Stimulated activated CD4-positive, alpha-beta T cell treated with anti-CD3 and anti-CD28 coated beads, TNF-alpha, amount 100 ng/mL, for 1 hour (primary cell): ENCODE measurements around the gene ATAD3B.
"Not testable (repeated sequence)": the region's sequence is repeated elsewhere in the genome, so short reads cannot be mapped to it uniquely, and the experiment has no call there.

ENCODE experiments used
- DNase-seq, 3 donors: peaks; one replicate each; pipeline ENCODE4 v3.0.0-alpha.2; 2020; ENCODE audit warnings: low read depth in 3 of 3, low spot score in 1 of 3

ATAD3B gene

DNA sequence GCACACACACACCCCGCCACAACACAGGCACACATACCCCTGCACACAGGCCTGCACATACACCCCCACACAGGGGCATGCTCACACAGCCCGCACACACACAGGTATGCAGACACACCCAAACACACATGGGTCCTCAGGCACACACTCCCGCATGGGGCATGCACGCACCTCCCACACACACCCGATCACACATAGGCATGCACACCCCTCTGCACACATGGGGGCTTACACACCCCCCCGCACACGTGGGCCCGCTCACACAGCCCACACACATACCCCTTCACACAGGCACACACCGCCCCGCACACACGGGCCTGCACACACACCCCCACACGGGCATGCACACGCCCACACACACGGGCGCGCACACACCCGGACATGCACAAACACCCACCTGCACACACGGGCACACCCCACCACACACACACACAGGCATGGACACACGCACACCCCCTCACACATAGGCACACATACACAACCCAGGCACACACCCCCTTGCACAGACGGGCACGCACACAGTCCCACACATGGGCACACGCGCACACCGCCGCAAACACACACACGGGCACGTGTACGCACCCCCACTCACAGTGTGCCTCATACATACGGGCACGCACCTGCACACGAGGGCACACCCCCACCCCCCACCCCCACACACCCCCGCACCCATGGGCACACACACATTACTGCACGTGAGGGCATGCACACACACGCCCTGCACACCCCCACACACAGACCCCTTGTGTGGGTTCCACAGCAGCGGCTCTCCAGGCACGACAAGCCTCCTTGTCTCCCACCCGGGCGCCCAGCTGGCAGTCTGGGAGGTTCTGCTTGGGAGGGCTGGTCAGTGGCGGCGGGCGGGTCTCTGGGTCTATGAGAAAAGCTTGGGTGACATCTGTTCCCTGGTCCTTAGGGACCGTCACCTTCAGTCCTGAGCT is 8.3 kb downstream of the ATAD3B start:
- no peak for DNase-seq

DNA sequence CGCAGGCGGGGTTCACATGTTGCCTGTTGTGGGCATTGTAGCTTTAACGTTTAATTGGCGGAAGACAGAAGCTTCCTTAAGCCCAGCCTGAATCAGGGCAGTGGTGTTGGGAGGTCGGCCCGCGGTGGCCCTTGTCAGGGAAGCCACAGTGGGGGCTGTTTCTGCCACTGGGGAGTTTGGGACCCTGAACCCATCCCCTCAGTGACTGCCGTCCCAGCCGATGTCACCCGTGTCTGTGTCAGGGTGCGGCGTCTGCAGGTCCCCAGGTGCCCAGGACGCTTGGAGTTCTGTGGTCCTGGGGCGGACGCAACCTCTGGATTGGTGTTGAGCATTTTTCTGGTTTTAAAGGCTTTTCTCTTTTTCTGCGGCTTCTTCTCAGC is 8.9 kb downstream of the ATAD3B start:
- not testable (repeated sequence) for DNase-seq

DNA sequence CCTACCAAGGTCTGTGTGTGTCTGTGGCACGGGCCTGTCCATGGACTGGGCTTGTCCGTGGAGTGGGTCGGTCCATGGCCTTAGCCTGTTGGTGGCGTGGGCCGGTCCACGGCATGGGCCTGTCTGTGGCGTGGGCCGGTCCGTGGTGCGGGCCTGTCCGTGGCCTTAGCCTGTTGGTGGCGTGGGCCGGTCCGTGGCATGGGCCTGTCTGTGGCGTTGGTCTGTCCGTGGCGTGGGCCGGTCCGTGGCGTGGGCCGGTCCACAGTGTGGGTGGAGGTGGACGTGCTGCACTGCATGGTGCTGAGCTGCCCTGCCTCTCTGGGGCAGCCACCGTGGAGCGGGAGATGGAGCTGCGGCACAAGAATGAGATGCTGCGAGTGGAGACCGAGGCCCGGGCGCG is 10.2 kb downstream of the ATAD3B start:
- DNase-seq, result not testable (repeated sequence)

DNA sequence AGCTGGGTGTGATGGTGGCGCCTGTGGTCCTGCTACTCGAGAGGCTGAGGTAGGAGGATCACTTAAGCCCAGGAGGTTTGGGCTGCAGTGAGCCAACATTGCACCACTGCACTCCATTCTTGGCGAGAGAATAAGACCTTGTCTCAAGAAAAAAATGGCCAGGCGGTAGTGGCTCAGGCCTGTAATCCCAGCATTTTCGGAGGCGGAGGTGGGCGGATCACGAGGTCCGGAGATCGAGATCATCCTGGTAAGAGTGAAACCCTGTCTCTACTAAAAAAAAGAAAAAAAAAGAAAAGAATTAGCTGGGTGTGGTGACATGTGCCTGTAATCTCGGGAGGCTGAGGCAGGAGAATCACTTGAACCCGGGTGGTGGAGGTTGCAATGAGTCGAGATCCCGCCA is 11.3 kb downstream of the ATAD3B start:
- no peak for DNase-seq

DNA sequence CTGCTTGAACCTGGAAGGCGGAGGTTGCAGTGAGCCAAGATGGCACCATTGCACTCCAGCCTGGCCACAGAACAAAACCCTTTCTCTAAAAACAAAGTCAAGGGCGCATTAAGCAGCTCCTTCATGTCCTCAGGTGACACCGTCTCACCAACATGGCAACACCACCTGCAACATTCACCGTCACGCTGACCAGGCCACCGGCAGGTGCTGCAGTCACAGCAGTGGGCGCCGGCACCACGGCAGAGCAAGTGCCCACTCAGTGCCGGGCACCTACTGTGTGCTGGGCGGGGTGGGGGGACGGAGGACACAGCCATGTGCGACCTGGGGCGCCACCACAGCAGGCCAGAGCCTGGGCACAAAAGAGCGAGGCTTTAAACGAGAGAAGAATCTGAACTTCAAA is 12.1 kb downstream of the ATAD3B start:
- no peak for DNase-seq

DNA sequence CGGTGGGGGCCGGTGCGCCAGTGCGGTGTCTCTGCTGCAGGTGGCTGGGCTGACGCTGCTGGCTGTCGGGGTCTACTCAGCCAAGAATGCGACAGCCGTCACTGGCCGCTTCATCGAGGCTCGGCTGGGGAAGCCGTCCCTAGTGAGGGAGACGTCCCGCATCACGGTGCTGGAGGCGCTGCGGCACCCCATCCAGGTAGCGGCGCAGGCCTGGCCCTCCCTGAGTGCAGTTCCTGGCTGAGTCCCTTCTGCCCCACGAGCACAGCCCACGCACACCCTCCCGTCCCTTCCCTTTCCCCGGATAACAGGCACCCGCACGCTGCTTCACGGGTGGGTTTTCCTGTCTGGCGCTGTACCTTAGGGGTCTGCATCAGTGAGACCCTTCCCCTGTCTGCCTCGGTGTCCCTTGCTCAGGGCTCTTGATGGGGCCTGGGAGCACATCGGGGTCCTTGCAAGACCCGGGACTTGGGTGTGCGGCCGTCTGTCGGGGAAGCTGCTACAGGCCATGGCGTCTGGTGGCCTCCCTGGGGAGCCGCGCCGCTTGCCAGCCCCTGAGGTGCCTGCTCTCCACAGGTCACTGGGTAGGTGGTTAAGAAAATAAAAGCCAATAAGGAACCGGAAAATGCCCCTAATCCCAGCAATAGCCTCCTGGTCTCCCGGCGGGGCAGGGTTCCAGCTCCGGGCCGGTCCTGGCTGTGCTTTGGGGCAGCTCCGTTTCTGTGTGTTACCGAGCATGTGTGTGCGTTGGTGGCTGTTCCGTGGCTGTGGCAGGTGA is 13.6 kb downstream of the ATAD3B start:
- DNase-seq, result not testable (repeated sequence)

DNA sequence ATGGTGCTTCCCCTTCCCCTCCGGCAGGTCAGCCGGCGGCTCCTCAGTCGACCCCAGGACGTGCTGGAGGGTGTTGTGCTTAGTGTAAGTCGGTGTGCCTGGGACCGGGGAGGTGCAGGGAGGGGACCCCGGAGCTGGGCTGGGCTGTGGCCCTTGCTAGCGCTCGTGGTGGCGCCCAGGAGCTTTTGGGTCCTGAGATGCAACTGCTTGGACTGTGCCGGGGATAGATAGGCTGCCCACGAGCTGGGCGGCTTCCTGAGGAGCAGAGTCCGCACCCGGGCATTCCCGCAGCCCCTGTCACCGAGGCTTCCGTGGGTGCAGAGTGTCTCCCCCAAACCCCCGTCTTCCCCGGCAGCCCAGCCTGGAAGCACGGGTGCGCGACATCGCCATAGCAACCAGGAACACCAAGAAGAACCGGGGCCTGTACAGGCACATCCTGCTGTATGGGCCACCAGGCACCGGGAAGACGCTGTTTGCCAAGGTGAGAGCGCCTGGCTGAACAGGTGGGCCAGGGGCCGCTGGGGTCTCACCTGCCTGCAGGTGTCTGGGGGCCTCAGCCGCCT is 14.3 kb downstream of the ATAD3B start:
- not testable (repeated sequence) for DNase-seq

DNA sequence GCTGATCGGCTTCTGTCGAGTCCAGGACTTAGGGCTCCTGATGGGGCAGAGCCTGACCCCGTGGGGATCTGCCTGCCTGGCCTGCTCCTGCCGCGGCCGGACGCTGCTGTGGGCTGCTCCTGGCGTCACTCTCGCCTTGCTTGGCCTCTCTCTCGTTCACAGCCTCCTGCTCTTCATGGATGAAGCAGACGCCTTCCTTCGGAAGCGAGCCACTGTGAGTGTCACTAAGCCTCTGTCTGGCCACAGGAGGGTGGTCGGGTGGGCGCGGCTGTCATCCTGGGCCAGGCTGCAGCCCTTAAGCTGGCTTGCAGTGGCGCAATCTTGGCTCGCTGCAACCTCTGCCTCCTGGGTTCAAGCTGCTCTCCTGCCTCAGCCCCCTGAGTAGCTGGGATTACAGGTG is 16.1 kb downstream of the ATAD3B start:
- DNase-seq, result no peak

DNA sequence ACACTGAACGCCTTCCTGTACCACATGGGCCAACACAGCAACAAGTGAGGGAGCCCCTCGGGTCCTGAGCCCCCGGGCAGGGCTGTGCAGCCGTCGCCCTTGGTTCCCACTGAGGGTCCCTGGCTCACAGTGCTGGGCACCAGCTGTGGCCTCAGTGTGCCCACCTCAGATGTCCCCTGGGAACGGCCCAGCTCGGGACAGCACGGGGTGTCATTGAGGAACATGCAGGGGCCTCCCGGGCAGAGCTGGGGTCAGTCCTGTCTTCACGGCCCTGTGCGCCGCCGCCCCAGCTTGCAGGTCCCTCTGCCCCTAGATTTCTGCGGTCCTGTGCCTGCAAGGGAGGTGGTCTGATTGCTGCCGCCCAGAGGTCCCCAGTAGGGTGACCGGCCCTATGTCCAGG is 17.7 kb downstream of the ATAD3B start:
- no peak for DNase-seq

DNA sequence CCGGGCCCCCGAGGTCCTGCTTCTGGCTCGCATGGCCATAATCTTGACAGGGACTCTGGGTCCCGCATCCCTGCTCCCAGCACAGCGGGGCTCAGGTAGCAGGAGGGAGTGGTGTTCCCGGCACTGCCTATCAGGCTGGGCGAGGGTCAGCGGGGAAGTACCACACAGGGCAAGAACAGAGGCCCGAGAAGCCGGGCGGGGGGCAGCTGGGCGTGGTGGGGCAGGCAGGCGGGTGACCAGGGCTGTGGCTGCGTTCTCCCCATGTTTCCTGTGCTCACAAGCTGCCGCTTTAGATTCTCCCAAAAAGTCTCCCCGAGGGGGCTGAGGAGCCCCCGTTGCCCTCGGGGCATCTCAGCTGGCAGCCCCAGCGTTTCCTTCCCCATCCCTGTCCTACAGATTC is 18.3 kb downstream of the ATAD3B start:
- no peak for DNase-seq

DNA sequence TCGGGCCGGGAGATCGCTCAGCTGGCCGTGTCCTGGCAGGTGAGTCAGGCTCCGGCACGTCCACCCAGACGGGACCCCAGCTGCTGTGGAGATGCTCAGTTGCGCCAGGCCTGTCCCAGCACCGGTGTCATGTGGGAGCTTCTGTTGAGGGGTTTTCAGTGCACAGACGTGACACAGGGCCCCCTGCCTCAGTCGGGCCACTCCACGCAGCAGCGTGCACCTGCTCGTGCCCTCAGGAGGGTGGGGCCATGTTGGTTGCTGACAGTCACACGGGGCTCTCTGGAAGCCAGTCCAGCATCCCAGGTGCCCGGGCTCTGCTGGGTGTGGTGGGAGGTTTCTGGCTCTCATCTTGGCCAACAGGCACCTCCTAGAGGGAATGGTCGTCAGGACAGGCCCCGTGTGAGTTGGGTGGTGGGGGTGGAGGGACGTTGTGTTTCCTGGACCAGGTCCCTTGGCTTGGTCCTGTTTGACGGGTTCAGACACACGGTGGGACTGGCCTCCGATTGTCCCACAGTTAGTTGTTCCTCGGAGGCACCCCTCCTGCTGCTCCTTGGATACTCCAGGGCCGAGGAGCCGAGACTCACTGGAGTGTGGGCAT is 19.2 kb downstream of the ATAD3B start:
- no peak for DNase-seq

DNA sequence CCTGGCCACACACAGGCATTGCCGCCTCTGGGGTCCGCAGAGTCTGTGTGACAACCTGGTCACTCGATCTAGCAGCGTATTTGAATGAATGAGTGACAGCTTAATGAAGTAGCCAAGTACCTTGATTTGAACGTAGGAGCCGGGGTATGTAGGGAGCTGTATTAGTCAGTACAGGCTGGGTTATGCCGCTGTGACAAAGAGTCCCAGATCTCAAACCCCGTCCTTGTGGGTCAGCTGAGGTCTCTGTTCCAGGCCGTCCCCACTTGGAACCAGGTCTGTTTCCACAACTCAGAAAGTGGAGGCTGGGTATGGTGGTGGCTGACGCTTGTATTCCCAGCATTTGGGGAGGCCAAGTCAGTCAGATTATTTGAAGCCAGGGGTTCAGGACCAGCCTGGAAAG is 20.0 kb downstream of the ATAD3B start:
- no peak for DNase-seq

DNA sequence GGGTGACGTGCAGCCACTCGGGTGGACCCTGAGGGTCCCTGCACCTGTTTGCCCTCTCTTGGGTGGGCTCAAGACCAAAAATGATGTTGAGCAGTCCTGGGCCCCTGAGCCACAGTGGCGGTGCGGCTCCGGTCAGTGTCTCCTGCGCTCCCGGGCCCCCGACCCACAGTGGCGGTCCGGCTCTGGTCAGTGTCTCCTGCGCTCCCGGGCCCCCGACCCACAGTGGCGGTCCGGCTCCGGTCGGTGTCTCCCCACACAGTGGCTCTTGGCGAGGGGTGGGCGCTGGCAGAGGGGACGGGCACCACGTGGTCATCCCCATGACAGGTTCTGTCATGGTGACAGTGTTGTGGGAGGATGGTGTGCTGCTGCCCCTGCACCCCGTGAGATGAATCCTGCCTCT is 22.7 kb downstream of the ATAD3B start:
- DNase-seq, result not testable (repeated sequence)

DNA sequence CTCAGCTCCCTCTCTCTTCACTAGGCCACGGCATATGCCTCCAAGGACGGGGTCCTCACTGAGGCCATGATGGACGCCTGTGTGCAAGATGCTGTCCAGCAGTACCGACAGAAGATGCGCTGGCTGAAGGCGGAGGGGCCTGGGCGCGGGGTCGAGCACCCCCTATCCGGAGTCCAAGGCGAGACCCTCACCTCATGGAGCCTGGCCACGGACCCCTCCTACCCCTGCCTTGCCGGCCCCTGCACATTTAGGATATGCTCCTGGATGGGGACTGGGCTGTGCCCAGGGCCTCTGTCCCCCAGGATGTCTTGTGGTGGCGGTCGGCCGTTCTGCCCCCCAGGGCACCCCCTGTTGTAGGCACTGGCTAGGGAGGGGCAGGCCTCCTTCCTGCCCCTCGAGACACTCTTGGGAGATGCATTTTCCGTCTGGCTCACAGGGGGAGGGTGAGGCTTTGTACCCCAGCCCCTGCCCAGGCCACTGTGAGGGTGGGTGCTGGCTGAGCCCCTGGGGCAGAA is 24.0 kb downstream of the ATAD3B start:
- DNase-seq, result not testable (repeated sequence)

DNA sequence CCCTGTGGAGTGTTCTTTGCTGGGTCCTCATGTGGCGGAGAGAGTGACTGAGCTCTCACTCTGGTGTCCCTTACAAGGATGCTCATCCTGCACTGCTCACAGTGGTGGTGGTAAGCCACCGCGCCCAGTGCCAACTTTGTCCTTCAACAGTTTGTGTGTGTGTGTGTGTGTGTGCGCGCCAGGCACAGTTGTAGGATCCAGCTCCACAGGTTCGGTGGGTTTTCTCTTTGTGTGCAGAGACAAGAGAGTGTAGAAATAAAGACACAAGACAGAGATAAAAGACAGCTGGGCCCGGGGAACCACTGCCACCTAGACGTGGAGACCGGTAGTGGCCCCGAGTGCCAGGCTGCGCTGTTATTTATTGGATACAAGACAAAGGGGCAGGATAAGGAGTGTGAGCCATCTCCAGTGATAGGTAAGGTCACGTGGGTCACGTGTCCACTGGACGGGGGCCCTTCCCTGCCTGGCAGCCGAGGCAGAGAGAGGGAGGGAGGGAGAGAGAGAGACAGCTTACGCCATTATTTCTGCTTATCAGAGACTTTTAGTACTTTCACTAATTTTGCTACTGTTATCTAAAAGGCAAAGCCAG is 33.3 kb downstream of the ATAD3B start:
- peak; percentile 36 to 55 (median 40) for DNase-seq

DNA sequence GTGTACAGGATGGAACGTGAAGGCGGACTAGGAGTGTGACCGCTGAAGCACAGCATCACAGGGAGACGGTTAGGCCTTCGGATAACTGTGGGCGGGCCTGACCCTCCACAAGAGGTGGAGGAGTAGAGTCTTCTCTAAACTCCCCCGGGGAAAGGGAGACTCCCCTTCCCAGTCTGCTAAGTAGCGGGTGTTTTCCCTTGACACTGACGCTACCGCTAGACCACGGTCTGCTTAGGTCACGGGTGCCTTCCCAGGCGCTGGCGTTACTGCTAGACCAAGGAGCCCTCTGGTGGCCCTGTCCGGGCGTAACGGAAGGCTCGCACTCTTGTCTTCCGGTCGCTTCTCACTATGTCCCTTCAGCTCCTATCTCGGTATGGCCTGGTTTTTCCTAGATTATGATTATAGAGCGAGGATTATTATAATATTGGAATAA is 33.8 kb downstream of the ATAD3B start:
- not testable (repeated sequence) for DNase-seq

DNA sequence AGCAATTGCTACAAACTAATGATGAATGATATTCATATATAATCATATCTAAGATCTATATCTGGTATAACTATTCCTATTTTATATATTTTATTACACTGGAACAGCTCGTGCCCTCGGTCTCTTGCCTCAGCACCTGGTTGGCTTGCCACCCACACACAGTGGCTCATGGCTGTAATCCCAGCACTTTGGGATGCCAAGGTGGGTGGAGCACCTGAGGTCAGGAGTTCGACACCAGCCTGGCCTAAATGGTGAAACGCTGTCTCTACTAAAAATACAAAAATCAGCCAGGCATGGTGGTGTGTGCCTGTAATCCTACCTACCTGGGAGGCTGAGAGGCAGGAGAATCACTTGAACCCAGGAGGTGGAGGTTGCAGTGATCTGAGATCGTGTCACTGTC is 34.2 kb downstream of the ATAD3B start:
- not testable (repeated sequence) for DNase-seq

DNA sequence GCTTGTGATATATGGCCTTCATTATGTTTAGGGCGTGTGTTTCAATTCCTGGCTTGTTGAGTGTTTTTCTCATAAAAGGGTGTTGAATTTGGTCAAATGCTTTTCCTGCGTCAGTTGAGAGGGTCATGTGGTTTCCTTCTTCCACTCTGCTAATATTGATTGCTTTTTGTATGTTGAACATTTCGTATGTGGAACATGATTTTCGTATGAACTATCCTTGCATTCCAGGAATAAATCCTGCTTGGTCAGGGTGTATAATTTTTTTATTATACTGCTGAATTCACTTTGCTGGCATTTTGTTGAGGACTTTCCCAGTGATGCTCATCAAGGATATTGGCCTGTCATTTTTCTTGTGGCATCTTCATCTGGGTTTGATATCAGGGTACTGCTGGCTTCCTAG is 35.7 kb downstream of the ATAD3B start:
- no peak for DNase-seq

DNA sequence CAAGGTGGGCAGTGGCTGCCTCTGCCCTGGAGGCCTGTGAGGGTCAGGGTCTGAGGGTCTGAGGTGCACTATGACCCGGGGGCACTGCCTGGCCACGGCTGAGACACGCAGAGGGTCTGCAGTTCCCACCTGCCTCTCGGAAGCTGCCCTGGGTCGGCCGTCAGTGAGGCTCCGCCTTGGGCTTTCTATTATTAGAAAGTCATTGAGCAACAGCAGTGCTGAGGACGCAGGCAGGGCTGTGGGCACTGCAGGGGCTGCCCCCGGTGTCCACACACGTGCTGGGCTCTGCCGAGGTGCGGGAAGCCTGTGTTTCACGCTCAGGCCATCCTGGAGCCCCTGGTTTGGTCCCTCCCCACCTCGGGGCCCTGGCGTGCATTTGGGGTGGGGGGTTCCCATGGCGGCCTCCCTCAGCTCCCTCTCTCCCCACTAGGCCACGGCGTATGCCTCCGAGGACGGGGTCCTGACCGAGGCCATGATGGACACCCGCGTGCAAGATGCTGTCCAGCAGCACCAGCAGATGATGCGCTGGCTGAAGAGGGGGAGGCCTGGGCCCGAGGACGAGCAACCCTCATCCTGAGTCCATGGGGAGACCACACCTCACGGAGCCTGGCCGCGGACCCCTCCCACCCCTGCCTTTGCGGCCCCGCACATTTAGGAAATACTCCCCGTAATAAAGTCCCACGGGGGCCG is 37.4 kb downstream of the ATAD3B start:
- not testable (repeated sequence) for DNase-seq

DNA sequence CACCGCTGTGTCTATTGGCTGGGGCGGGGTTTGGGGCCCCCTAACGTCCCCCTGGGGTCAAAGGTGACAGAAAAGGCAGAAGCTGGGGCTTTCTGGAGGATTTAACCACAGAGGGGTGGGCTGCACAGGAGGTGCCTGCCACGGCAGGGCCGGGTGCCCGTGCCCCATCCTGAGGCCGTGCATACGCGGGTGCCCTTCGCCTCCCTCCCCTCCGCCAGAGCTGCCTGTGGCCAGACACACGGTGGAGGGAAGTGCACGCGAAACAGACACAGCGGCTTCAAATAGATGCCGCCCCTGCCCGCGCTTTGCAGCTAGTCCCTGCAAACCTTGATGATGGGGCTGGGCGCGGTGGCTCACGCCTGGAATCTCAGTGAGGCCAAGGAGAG is 37.9 kb downstream of the ATAD3B start:
- DNase-seq, result not testable (repeated sequence)
